MM.1S (cell line): Measurements from ENCODE around the gene RBMS3.

Experiments
- CTCF ChIP-seq: fragments of 300-600 bp; sonication (generic); IDR thresholded peaks from 2 replicates; pipeline ENCODE4 v1.5.1; 2016; ENCODE audit warnings: antibody characterized with exemption, low read length, mixed read lengths
- EZH2 ChIP-seq: fragments of 300-600 bp; sonication (generic); optimal IDR thresholded peaks from 2 replicates; pipeline ENCODE3; 2017; ENCODE audit warnings: low read depth, mild to moderate bottlenecking, antibody characterized with exemption, low read length, mixed read lengths
- EZH2phosphoT487 ChIP-seq: fragments of 300-600 bp; sonication (generic); IDR thresholded peaks from 2 replicates; pipeline ENCODE4 v1.6.1; 2018; ENCODE audit warnings: antibody characterized with exemption, low read length

DNA sequence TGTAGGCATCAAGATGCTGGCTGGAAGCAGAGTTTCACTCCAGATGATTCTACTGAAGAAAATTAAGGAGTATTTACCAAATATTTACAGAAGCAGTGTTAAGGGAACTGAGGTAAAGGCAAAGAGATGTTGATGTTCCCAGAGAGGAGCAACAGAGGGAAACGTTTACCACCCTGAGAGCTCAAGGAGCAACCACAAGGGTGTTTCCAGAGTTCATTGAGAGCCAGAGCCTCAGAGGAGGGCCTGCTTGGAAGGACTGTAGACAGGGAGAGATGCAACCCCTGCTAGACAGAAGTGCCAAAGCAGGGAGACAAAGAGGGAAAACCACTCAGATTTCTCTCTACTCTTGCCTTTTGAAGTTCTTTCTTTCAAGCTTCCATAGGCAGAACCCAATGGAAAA is 474.5 kb downstream of the RBMS3 start:
- TF ChIP-seq CTCF, result no peak
- TF ChIP-seq EZH2, result no peak
- TF ChIP-seq EZH2phosphoT487, result no peak
